Upper lobe of right lung (tissue), 1 donor: ENCODE data around the gene CRELD2. TPM values are rescaled to one million over a fixed set of nuclear protein-coding genes. Genes with fewer than 3 reads are reported as not detected.
"Not testable (repeated sequence)": the region's sequence is repeated elsewhere in the genome, so short reads cannot be mapped to it uniquely, and the experiment has no call there.

Source experiments
- ATAC-seq: fragments of 200-7000 bp; cut with Tn5 transposase; one replicate; pipeline ENCODE4 v1.9.1; 2020; ENCODE audit warnings: mild to moderate bottlenecking, moderate library complexity
- DNase-seq: peaks from one replicate; pipeline ENCODE4 v3.0.0-alpha.2; 2020
- H3K27ac ChIP-seq: fragments of 200-600 bp; one replicate; pipeline ENCODE4 v1.8.0; 2022
- H3K27me3 ChIP-seq: fragments of 200-600 bp; one replicate; pipeline ENCODE4 v1.8.0; 2022; ENCODE audit warnings: mild to moderate bottlenecking
- H3K36me3 ChIP-seq: fragments of 200-600 bp; one replicate; pipeline ENCODE4 v1.8.0; 2022
- H3K4me1 ChIP-seq: fragments of 200-600 bp; one replicate; pipeline ENCODE4 v1.8.0; 2022
- H3K4me3 ChIP-seq: fragments of 200-600 bp; one replicate; pipeline ENCODE4 v1.8.0; 2022; ENCODE audit warnings: mild to moderate bottlenecking
- H3K9me3 ChIP-seq: fragments of 200-600 bp; one replicate; pipeline ENCODE4 v1.8.0; 2022
- CTCF ChIP-seq: fragments of 200-600 bp; IDR thresholded peaks from one replicate; pipeline ENCODE4 v1.8.0; 2022; ENCODE audit warnings: antibody characterized with exemption
- intact Hi-C: fragments of 100-400 bp; cut with DNase I; formaldehyde crosslinking; loops from one replicate; pipeline ENCODE4 v1.11.0; 2022
- total RNA-seq: library from RNA; stranded (reverse); fragmentation: NEBNext Ultra II Directional; extraction: Animal tissue kit (Norgen Biotek cat#: 25700); gene quantifications from one replicate; pipeline ENCODE4 v1.2.1, GENCODE V29; 2021
- donor health status: DM: no; HTN: yes; CAD: no; lungs with severe emphysema.

CRELD2 gene
- total RNA-seq, 1 donor from 2014 or later = 44.2 TPM

DNA sequence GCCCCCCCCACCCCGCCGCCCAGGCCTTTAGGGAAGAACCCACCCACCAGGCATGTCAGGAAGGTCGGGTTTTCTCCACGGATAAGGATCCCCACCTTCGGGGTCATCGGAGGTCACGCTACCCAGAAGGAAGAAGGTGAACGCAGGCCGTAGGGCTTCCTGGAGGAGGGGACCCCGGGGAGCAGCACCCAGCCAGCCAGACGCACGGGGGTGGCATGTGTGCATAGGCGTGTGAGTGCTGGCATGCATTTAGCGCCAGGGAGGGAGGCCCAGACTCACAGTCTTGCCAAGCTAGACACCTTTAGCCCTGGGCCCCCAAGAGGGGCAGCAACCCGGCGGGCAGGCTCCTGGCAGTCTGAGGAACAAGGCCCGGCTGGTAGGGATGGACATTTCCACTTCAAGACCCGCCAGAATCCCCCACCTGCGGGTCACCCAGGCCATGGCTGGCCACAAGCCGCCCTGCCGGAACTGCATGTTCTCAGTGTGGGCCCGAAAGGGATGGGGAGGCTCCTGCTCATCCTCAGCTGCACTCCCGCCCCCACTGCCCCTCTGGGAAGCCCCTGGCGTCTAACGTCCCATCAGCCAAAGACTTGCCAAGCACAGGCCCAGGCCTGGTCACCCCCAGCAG, 25.5 kb downstream of the CRELD2 start:
- intact Hi-C loops = no loop called here
- no peaks in the 10 kb centered on the region for H3K27me3 ChIP-seq
- DNase-seq = no peak
- ATAC-seq = no peak
- TF ChIP-seq CTCF = no peak
- H3K4me1 ChIP-seq = peaks cover 7% of the 10 kb centered on the region
- no peak overlapping the region for H3K27ac ChIP-seq
- H3K36me3 ChIP-seq = no peaks in the 10 kb centered on the region
- H3K9me3 ChIP-seq = no peaks in the 10 kb centered on the region
- H3K4me3 ChIP-seq = no peak overlapping the region

GRCh38 chr22:49944399-49944891, 26.0 kb downstream of the CRELD2 start:
- no peak overlapping the region for H3K27ac ChIP-seq
- H3K27me3 ChIP-seq = no peaks in the 10 kb centered on the region
- DNase-seq (no peak), ATAC-seq (no peak)
- H3K9me3 ChIP-seq = no peaks in the 10 kb centered on the region
- H3K4me3 ChIP-seq = no peak overlapping the region
- intact Hi-C loops = no loop called here
- no peak for TF ChIP-seq CTCF
- no peaks in the 10 kb centered on the region for H3K36me3 ChIP-seq
- H3K4me1 ChIP-seq = peaks cover 7% of the 10 kb centered on the region

- H3K9me3 ChIP-seq, DNase-seq, ATAC-seq, H3K27ac ChIP-seq, H3K4me3 ChIP-seq, H3K4me1 ChIP-seq, H3K27me3 ChIP-seq, H3K36me3 ChIP-seq, intact Hi-C loops: not testable (repeated sequence)
Observed at GRCh38 chr22:49945042-49945794, 26.8 kb downstream of the CRELD2 start.

DNA sequence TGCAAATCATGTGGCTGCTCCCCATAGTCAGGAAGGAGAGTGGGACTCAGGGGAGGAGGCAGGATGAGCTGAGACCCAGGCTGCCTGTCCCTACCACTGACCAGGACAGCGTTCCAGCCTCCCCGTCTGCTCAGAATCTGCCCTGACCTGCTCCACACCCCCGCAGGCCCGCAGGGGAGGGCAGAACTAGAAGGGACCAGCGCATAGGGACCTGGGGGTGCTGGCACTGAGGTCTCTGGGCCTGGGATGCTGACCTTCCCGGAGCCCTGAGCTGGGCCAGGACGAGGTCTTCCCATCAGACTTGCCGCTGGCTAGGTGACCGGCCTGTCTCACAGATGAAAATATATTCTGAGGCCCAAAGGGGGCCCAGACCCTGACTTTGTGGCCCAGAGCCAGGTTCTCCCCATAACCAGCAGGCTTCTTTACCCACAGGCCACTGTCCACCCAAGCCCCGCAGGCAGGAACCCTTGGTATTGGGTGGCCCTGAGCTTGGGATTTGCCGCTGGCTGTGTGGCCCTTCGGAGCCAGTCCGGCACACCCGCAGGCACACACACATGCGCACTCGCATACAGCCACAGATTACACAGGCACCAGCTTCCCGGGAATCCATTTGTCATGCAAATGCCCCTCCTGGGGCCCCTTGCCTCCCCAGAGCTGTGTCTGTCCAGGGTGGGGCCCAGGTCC, 28.3 kb downstream of the CRELD2 start:
- ATAC-seq = no peak
- Histone ChIP-seq H3K9me3 (no peaks in the 10 kb centered on the region), H3K36me3 (no peaks in the 10 kb centered on the region), H3K4me3 (peak overlapping the region; percentile 49), H3K27me3 (no peaks in the 10 kb centered on the region), H3K27ac (peak overlapping the region; percentile 90), H3K4me1 (peaks cover 16% of the 10 kb centered on the region)
- TF ChIP-seq CTCF = no peak
- intact Hi-C loops = no loop called here
- DNase-seq = no peak

- intact Hi-C loops = no loop called here
- Histone ChIP-seq H3K9me3 (no peaks in the 10 kb centered on the region), H3K27ac (peak overlapping the region; percentile 90), H3K27me3 (no peaks in the 10 kb centered on the region), H3K4me1 (peaks cover 21% of the 10 kb centered on the region), H3K36me3 (no peaks in the 10 kb centered on the region), H3K4me3 (peak overlapping the region; percentile 49)
- ATAC-seq = no peak
- no peak for DNase-seq
- TF ChIP-seq CTCF = no peak
Observed at GRCh38 chr22:49947296-49947622, 28.8 kb downstream of the CRELD2 start.
